HepG2 (cell line): ENCODE results near the gene SBNO2. TPM values are rescaled to one million over a fixed set of nuclear protein-coding genes. Genes with fewer than 3 reads are reported as not detected.

ENCODE experiments used
- AGO2 ChIP-seq: fragments of 200-400 bp; formaldehyde crosslinking; optimal IDR thresholded peaks from 2 replicates; pipeline ENCODE3; 2017; ENCODE audit warnings: mild to moderate bottlenecking, low read depth, low read length, moderate library complexity
- ATF7-NPFF ChIP-seq: sonication (generic); formaldehyde crosslinking; IDR thresholded peaks from 2 replicates; pipeline ENCODE4 v1.8.1; 2023; ENCODE audit warnings: mild to moderate bottlenecking, low read depth, missing genetic modification reagents, moderate library complexity
- EED ChIP-seq: sonication (generic); formaldehyde crosslinking; IDR thresholded peaks from 2 replicates; pipeline ENCODE4 v1.5.0; 2020; ENCODE audit warnings: mild to moderate bottlenecking, missing genetic modification reagents
- FOXP1 ChIP-seq, 2 experiments: fragments of 450-650 bp in 1 of 2; IDR thresholded peaks; 2 replicates each; pipeline ENCODE4 v1.6.1; 2017 to 2018; ENCODE audit warnings: antibody characterized with exemption in 1 of 2
- GZF1 ChIP-seq: sonication (generic); formaldehyde crosslinking; IDR thresholded peaks from 2 replicates; pipeline ENCODE4 v1.5.1; 2020; ENCODE audit warnings: mild to moderate bottlenecking, missing genetic modification reagents
- HOXD1 ChIP-seq: sonication (generic); formaldehyde crosslinking; IDR thresholded peaks from 2 replicates; pipeline ENCODE4 v1.5.0; 2020; ENCODE audit warnings: missing genetic modification reagents
- IKZF1 ChIP-seq: fragments of 450-650 bp; IDR thresholded peaks from 2 replicates; pipeline ENCODE4 v1.7.1; 2016
- MIXL1 ChIP-seq: IDR thresholded peaks from 2 replicates; pipeline ENCODE4 v1.6.1; 2016
- MXD3 ChIP-seq: IDR thresholded peaks from 2 replicates; pipeline ENCODE4 v1.6.1; 2016; ENCODE audit warnings: mild to moderate bottlenecking, missing biosample characterization, missing genetic modification reagents
- RAD51 ChIP-seq: fragments of 450-650 bp; IDR thresholded peaks from 2 replicates; pipeline ENCODE4 v1.6.1; 2016; ENCODE audit warnings: borderline replicate concordance
- ZBTB33 ChIP-seq: sonication (generic); formaldehyde crosslinking; IDR thresholded peaks from 2 replicates; pipeline ENCODE4 v1.4.0; 2020; ENCODE audit warnings: missing genetic modification reagents
- ZNF12 ChIP-seq: sonication (generic); formaldehyde crosslinking; IDR thresholded peaks from 2 replicates; pipeline ENCODE4 v1.5.0; 2020; ENCODE audit warnings: missing genetic modification reagents
- ZNF275 ChIP-seq: sonication (generic); formaldehyde crosslinking; IDR thresholded peaks from 2 replicates; pipeline ENCODE4 v1.8.0; 2022; ENCODE audit warnings: missing genetic modification reagents, mild to moderate bottlenecking, inconsistent platforms, borderline replicate concordance
- ZNF556 ChIP-seq: sonication (generic); formaldehyde crosslinking; IDR thresholded peaks from 2 replicates; pipeline ENCODE4 v1.4.0; 2020; ENCODE audit warnings: mild to moderate bottlenecking, missing genetic modification reagents, borderline replicate concordance
- ZNF557 ChIP-seq: sonication (generic); formaldehyde crosslinking; IDR thresholded peaks from 2 replicates; pipeline ENCODE4 v1.4.0; 2020; ENCODE audit warnings: missing genetic modification reagents
- ZNF609 ChIP-seq: sonication (generic); formaldehyde crosslinking; IDR thresholded peaks from 2 replicates; pipeline ENCODE4 v1.4.0; 2020; ENCODE audit warnings: mild to moderate bottlenecking, missing genetic modification reagents, borderline replicate concordance
- ZNF614 ChIP-seq: IDR thresholded peaks from 2 replicates; pipeline ENCODE4 v1.6.1; 2018; ENCODE audit warnings: missing biosample characterization, missing genetic modification reagents, inconsistent platforms, borderline replicate concordance
- ZNF670 ChIP-seq: sonication (generic); formaldehyde crosslinking; IDR thresholded peaks from 2 replicates; pipeline ENCODE4 v1.8.0; 2022; ENCODE audit warnings: mild to moderate bottlenecking, missing genetic modification reagents, borderline replicate concordance
- ZNF891 ChIP-seq: sonication (generic); formaldehyde crosslinking; IDR thresholded peaks from 2 replicates; pipeline ENCODE4 v1.5.0; 2020; ENCODE audit warnings: mild to moderate bottlenecking, missing genetic modification reagents
- ZUFSP ChIP-seq: sonication (generic); formaldehyde crosslinking; IDR thresholded peaks from 2 replicates; pipeline ENCODE4 v1.9.0; 2021; ENCODE audit warnings: missing genetic modification reagents, mild to moderate bottlenecking, borderline replicate concordance
- polyA plus RNA-seq, 8 experiments: library from polyadenylated mRNA; depleted of rRNA in 3 of 8; stranded (reverse) in 7 of 8; unstranded in 1 of 8; fragments of >200 nt; fragmentation: Illumina TruSeq in 4 of 8; extraction: Trizol in 4 of 8; gene quantifications; 2 replicates each; pipeline versions ENCODE4 v1.2.1 to v1.2.3, GENCODE V29; 2011 to 2016; ENCODE audit warnings: low read depth in 4 of 8, missing spikeins in 1 of 8, mixed read lengths in 1 of 8; ENCODE audit not compliant: insufficient read depth in 1 of 8
- total RNA-seq, 5 experiments: library from RNA; depleted of rRNA; stranded (reverse); fragments of >200 nt; fragmentation: Illumina TruSeq; extraction: Trizol; gene quantifications; 2 replicates each; pipeline ENCODE4 v1.2.3, GENCODE V29; 2016; ENCODE audit warnings: low read depth in 1 of 5

Gene SBNO2
- total and polyA plus RNA-seq, 2 of the 13 experiments (the other 11 are each of a cell fraction or from before 2014, with no cell fraction given), result 8.6 to 10.4 TPM

GRCh38 chr19:1097810-1098176 is 76.3 kb downstream of the SBNO2 start (continued):
- TF ChIP-seq ZNF275 (CRISPR knock-in tag) (peak; percentile 30; the same call in 1 of the 2 replicates), ZNF12 (CRISPR knock-in tag) (peak; percentile 38; the same call in 1 of the 2 replicates), ZNF891 (peak; percentile 48; the same call in 1 of the 2 replicates), GZF1 (CRISPR knock-in tag) (peak; percentile 31; the same call in 1 of the 2 replicates), FOXP1 (IDR thresholded peaks at IDR 0.05) (no peak), FOXP1 (CRISPR knock-in tag; IDR thresholded peaks at IDR 0.05) (peak; percentile 82), ZNF556 (CRISPR knock-in tag) (peak; percentile 4; the same call in 1 of the 2 replicates), ZNF614 (CRISPR knock-in tag) (peak; percentile 71; the same call in 1 of the 2 replicates), EED (CRISPR knock-in tag) (no peak), ZNF609 (CRISPR knock-in tag) (no peak), HOXD1 (CRISPR knock-in tag) (no peak), ZBTB33 (CRISPR knock-in tag) (peak; percentile 64; the same call in 1 of the 2 replicates), AGO2 (no peak), ZNF557 (no peak), MXD3 (CRISPR knock-in tag) (no peak), MIXL1 (CRISPR knock-in tag) (no peak), ZNF670 (CRISPR knock-in tag) (no peak), IKZF1 (no peak), RAD51 (no peak), ATF7-NPFF (CRISPR knock-in tag) (no peak), ZUFSP (no peak)
